Measurements from ENCODE around the gene PCTP.

Gene PCTP

GRCh38 chr17:55785181-55785580, 34.3 kb downstream of the PCTP start:
- no peak for TF ChIP-seq CTCF (IDR thresholded peaks at IDR 0.05)

GRCh38 chr17:55793272-55793671, 42.4 kb downstream of the PCTP start:
- no peak for TF ChIP-seq CTCF (IDR thresholded peaks at IDR 0.05)

- TF ChIP-seq CTCF (IDR thresholded peaks at IDR 0.05): no peak
These were observed 44.1 kb downstream of the PCTP start for GRCh38 chr17:55794725-55795482.

- no peak for TF ChIP-seq CTCF (IDR thresholded peaks at IDR 0.05)
These were observed 56.1 kb downstream of the PCTP start for GRCh38 chr17:55806745-55807495.

GRCh38 chr17:55811536-55811935, 60.7 kb downstream of the PCTP start:
- TF ChIP-seq CTCF (IDR thresholded peaks at IDR 0.05): no peak

GRCh38 chr17:55812323-55812722, 61.5 kb downstream of the PCTP start:
- TF ChIP-seq CTCF (IDR thresholded peaks at IDR 0.05): no peak

GRCh38 chr17:55813944-55814343, 63.1 kb downstream of the PCTP start:
- TF ChIP-seq CTCF (IDR thresholded peaks at IDR 0.05): no peak

Measured in LNCAP (cell line).